SHP77 (cell line): ENCODE results near the gene KRTAP5-9.
"Not testable (repeated sequence)": the region's sequence is repeated elsewhere in the genome, so short reads cannot be mapped to it uniquely, and the experiment has no call there.

Source experiments
- DNase-seq, 2 experiments: peaks; one replicate each; lab custom pipeline; 2025; lab: John Stamatoyannopoulos, UW

Gene KRTAP5-9

GRCh38 chr11:71585673-71586072 lies 37.5 kb downstream of the KRTAP5-9 start:
- DNase-seq, result not testable (repeated sequence)

GRCh38 chr11:71588314-71588713 lies 40.1 kb downstream of the KRTAP5-9 start:
- DNase-seq, result not testable (repeated sequence)

- not testable (repeated sequence) for DNase-seq
Measured at GRCh38 chr11:71588822-71589545, 40.8 kb downstream of the KRTAP5-9 start.

- not testable (repeated sequence) for DNase-seq
Measured at GRCh38 chr11:71589546-71589920, 41.3 kb downstream of the KRTAP5-9 start.
